HG02642 (cell line): ENCODE results near the gene LYZL1.
"Not testable (repeated sequence)": the region's sequence is repeated elsewhere in the genome, so short reads cannot be mapped to it uniquely, and the experiment has no call there.

ENCODE experiments used
- ATAC-seq: cut with Tn5 transposase; IDR thresholded peaks from one replicate; pipeline ENCODE4 v1.9.1; 2021; ENCODE audit warnings: mild to moderate bottlenecking; ENCODE audit not compliant: unreplicated experiment, poor library complexity

LYZL1 gene

DNA sequence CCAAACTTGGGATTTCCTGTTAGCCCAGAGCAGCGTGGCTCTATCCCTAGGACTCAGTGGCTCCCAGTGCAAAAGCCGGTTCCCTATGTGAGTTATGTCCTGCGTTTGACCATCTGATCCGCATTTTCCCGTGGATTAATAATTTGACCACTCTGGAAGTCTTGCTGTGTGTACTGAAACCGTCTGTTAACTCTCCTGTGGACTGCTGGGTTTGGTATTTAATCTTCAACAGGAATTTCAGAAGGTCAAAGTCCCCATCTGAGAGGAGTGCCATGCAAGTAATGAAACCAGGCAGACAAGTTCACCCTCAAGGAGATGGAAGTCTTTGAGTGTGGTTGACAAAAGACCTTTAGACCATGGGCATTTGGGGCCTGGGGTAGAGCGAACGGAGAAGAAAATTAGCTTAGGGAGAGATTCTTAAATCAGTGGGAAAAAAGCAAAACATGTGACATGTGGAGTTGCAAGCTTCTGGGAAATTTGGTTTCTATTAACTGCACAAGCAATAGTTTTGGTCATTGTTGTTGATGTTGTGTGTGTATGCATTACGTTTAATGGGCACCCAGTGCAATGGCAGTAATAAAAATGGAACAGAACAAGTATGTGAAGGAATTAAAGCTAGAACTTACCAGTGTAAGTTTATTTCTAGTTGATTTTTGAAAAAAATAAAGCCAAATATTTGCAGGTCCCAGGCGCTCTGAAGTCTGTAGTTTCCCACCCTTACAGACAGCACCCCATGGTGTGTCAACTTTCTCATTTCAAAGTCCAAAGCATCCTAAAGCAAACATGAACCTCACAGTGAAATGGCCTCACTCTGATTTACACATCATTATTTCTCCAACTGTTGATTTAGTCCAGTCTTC, 38.2 kb downstream of the LYZL1 start:
- ATAC-seq: no peak

GRCh38 chr10:29327746-29328102, 38.9 kb downstream of the LYZL1 start:
- ATAC-seq: no peak

- ATAC-seq: no peak
Observed at GRCh38 chr10:29328983-29329382, 40.1 kb downstream of the LYZL1 start.

GRCh38 chr10:29329420-29329819, 40.5 kb downstream of the LYZL1 start:
- no peak for ATAC-seq

DNA sequence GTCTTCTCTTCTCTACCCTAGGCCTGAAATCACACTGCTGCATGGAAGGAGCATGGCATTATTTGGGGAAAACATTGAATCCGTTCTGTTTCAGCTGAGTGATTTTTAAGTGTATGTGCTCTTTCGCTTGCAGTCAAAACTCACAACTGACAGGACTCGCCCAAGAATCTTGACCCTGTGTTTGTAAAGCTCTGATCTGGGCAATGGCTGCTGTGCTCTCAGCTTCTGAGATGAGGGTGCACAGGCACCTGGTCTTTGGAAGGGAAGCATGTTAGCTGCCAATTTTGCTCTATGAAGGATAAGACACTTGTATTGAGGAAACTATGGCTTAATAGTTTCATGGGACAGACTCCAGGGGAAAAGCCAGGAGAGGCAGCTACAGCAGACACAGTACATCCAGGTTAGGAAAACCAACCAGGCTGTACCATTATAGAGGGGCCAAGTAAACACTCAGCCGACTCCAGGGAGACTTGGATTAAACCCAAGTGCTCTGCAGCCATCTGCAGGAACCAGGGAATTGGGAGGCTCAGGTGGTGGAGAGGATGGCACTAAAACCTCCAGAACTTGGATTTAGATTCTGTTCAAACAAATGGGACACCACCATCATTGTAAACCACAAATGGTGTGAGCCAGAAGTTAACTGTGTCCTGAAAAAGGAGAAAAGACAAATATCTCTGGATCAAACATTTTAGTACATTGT, 43.3 kb downstream of the LYZL1 start:
- no peak for ATAC-seq

DNA sequence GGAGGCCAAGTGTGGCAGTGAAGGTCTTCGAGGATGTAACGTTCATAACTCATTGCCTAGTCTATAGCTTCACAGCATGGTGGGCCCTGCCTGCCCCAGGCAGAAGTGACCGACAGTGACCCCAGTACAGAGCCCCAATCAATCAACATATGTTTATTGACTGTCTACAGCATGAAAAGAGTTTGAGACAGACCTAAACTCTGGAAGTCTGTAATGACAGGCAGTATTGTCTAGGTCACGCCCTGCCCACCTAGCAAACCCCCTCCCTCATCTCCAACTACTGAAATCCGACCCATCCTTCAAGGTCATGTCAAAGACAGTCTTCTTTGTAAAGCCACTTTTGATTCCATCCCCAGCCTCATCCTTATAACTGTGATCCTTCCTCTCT, 43.9 kb downstream of the LYZL1 start:
- ATAC-seq: no peak

- ATAC-seq: not testable (repeated sequence)
Observed at GRCh38 chr10:29337526-29337925, 48.7 kb downstream of the LYZL1 start.

DNA sequence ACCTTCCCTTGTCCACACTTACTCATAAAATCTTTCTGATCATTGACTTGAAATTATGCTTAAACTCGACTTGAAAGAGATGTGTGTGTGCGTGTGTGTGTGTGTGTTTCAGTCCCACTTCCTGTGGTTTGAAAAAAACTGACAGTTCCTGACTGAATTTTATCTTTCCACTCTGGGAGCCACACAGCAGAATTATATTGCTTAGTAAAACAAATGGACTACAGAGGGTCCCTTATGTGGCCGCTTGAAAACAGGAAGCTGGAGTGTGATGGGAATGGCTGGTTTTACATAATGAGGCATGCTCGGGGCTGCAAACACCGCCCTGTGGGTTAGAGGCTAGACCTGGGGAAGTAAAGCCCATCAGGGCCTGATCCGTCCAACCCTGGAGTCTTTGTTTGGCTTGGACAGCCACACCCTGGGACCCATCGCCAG, 54.8 kb downstream of the LYZL1 start:
- ATAC-seq: no peak

DNA sequence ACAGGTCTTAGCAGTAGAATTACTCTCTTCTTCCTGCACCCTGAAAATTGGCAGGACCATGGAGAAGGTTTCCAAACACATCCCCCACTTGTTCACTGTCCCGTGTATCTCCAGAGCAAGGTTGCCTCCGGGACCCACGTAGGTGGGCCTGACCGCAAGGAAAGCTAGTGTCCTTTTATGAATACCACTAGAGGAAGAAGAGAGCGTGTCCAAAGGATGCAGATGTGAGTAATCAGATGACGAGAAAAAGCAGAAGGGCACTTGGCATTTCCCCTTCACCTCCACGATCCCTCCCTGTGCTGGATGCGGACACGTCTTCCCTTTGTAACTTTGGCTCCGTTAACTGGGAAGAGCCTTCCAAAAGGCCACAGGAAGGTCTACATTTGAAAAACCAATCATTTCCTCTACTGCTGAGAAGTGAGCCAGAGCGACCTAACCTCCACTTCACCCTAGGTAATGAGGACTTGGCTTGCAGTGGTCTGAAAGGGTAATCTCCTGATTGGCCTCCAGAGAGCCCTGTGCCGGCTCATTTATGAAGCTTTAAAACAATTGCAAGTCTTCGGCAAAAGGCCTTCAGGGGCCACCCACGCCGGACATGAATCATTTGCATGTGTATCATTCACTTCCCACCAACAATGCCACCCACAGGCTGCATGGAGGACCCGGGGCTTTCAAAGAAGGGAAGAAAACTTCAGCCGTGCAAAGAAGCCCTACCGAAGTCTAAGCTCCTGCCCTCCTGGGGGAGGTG, 55.4 kb downstream of the LYZL1 start:
- ATAC-seq: no peak

DNA sequence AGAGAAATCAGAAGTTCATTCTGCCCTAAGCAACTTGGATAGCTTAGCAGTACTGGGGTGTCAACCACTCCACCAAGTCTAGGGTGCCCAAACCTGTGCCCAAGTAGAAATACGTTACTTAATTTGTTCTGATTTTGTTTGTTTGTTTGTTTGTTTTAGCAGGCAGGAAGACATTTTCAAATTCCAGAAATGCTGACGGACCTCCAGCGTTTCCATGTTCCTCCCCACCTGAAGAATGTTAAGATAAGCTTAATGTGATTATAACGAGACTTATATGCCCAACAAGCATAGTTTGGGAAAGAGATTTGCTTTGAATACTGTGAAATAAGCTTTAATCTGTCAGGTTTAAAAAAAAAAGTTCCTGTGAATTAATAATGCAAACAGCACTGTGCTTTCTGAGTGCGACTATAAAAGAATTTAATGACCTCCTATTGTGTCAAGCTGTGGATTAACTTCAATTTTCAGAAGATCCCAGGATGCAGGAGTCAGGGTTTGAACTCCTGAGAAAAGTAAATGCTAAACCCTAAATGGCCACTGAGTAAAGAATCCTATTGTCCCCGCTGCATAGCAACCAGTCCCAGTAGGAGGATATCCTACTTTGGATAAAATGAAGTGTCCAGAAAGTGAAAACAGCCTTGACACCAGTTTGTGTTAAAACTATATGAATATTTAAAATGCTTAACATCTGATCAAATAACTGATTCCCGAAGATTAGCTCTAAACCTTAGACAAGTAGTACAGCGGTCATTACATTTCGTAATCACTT, 56.5 kb downstream of the LYZL1 start:
- no peak for ATAC-seq

GRCh38 chr10:29345910-29346209, 57.0 kb downstream of the LYZL1 start:
- no peak for ATAC-seq

- no peak for ATAC-seq
Observed at GRCh38 chr10:29346296-29347001, 57.6 kb downstream of the LYZL1 start.

GRCh38 chr10:29348836-29349235, 60.0 kb downstream of the LYZL1 start:
- ATAC-seq: no peak

- no peak for ATAC-seq
Observed at GRCh38 chr10:29353305-29353704, 64.4 kb downstream of the LYZL1 start.

DNA sequence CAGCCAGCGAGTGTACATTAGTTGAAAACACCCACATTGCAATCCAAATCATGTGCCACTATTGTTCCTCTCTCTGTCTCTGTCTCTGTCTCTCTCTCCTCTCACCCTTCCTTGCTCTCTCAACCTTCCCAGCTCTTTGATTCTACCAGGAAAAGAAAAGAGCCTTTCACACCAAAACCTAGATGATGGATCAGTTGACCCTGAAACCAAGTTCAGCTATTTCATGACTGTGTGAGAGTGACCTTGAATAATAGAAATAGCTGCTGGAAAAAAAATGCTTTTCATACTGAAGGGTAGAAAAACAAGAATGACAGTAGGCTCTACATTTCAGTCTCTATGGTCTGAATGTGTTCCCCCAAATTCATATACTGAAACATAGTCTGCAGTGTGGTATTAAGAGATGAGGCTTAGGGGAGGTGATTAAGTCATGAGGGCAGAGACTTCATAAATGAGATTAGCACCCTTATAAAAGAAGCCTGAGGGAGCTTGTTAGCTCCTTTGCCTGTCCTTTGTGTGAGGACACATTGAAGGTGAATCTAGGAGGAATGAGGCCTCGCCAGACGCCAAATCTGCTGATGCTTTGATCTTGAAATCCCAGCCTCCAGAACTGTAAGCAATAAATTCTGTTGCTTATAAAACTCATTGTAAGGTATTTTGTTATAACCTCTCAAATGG, 65.2 kb downstream of the LYZL1 start:
- no peak for ATAC-seq

DNA sequence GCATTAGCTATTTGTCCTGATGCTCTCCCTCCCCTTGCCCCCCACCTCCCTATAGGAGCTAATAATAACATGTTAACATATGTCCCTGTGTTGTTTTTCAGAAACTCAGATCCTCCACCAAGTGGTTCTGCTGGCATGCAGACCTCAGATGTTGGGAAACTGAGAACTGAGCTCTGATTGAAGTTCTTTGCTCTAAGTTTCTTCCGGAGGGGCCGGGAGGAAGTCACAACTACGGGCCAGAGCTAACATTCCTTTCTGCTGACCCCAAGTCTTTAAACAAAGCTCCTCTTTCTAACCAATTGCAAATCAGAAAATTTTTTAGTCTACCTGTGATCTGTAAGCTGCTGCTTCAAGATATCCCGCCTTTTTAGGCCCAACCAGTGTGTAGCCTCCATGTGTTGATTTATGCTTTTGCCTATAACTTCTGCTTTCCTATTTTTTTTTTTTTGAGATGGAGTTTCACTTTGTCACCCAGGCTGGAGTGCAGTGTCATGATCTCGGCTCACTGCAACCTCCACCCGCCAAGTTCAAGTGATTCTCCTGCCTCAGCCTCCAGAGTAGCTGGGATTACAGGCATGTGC, 66.6 kb downstream of the LYZL1 start:
- ATAC-seq: no peak

DNA sequence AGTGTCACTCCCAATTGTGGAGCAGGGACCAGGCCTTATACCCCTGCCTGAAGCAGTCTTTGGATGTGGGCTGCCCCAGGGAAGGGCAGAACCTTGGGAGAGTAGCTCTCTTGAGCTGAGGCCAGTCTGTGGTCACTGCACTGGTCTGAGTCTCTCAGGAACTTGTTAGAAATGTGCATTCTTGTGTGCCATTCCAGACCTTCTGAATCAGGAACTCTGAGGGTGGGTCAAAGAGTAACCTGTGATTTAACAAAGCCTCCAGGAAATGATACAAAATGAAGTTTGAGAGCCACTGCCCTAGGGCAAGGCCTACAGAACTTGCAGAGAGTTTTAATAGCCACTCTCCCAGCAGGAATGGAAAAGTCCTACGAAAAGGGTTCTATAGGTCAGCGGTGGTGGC, 68.1 kb downstream of the LYZL1 start:
- no peak for ATAC-seq

- no peak for ATAC-seq
Observed at GRCh38 chr10:29358010-29358616, 69.2 kb downstream of the LYZL1 start.
